HEK293T (cell line): ENCODE results near the gene EGLN2.

Experiments
- CTCF ChIA-PET: fragments of 350-600 bp; formaldehyde crosslinking; extraction: SDS; loops from one replicate; lab custom pipeline; 2021; ENCODE audit warnings: antibody characterized with exemption, inconsistent platforms; lab: Yijun Ruan, JAX
- POLR2A ChIA-PET: fragments of 350-600 bp; formaldehyde crosslinking; extraction: SDS; loops from one replicate; lab custom pipeline; 2020; ENCODE audit warnings: antibody characterized with exemption, inconsistent platforms; lab: Yijun Ruan, JAX
- DNase-seq: peaks from one replicate; pipeline ENCODE4 v3.0.0; 2012; ENCODE audit warnings: mixed read lengths; ENCODE audit errors: extremely low spot score
- ARNT ChIP-seq: fragments of 450-650 bp; IDR thresholded peaks from 2 replicates; pipeline ENCODE4 v1.6.1; 2017; ENCODE audit warnings: mild to moderate bottlenecking
- BHLHE40 ChIP-seq: fragments of 450-650 bp; IDR thresholded peaks from 2 replicates; pipeline ENCODE4 v1.6.1; 2016; ENCODE audit warnings: mild to moderate bottlenecking, moderate library complexity, borderline replicate concordance
- CTBP1 ChIP-seq: fragments of 450-650 bp; IDR thresholded peaks from 2 replicates; pipeline ENCODE4 v1.6.1; 2016; ENCODE audit warnings: borderline replicate concordance
- ELF4 ChIP-seq: fragments of 450-650 bp; IDR thresholded peaks from 2 replicates; pipeline ENCODE4 v1.6.1; 2017; ENCODE audit warnings: antibody characterized with exemption
- FOXA1 ChIP-seq: fragments of 450-650 bp; IDR thresholded peaks from 2 replicates; pipeline ENCODE4 v1.6.1; 2016; ENCODE audit warnings: mild to moderate bottlenecking
- FOXK2 ChIP-seq: fragments of 450-650 bp; IDR thresholded peaks from 2 replicates; pipeline ENCODE4 v1.6.1; 2016; ENCODE audit warnings: mild to moderate bottlenecking
- FOXM1 ChIP-seq: fragments of 450-650 bp; IDR thresholded peaks from 2 replicates; pipeline ENCODE4 v1.6.1; 2017; ENCODE audit warnings: mild to moderate bottlenecking, borderline replicate concordance
- HDGF ChIP-seq: fragments of 450-650 bp; IDR thresholded peaks from 2 replicates; pipeline ENCODE4 v1.6.1; 2017; ENCODE audit warnings: antibody characterized with exemption, borderline replicate concordance
- L3MBTL2 ChIP-seq: fragments of 450-650 bp; conservative IDR thresholded peaks from 2 replicates; pipeline ENCODE4 v1.6.1; 2016; ENCODE audit warnings: mild to moderate bottlenecking
- LEF1 ChIP-seq: fragments of 450-650 bp; IDR thresholded peaks from 2 replicates; pipeline ENCODE4 v1.6.1; 2017; ENCODE audit warnings: mild to moderate bottlenecking, borderline replicate concordance
- NFRKB ChIP-seq: fragments of 450-650 bp; IDR thresholded peaks from 2 replicates; pipeline ENCODE4 v1.6.1; 2016; ENCODE audit warnings: mild to moderate bottlenecking, moderate library complexity
- PKNOX1 ChIP-seq: fragments of 450-650 bp; IDR thresholded peaks from 2 replicates; pipeline ENCODE4 v1.6.1; 2016
- SP1 ChIP-seq: fragments of 450-650 bp; IDR thresholded peaks from 2 replicates; pipeline ENCODE4 v1.6.1; 2017
- SUZ12 ChIP-seq: fragments of 450-650 bp; IDR thresholded peaks from 2 replicates; pipeline ENCODE4 v1.6.1; 2016; ENCODE audit warnings: mild to moderate bottlenecking
- TARDBP ChIP-seq: fragments of 450-650 bp; IDR thresholded peaks from 2 replicates; pipeline ENCODE4 v1.6.1; 2016
- ZNF384 ChIP-seq: fragments of 450-650 bp; IDR thresholded peaks from 2 replicates; pipeline ENCODE4 v1.6.1; 2016

Gene EGLN2

GRCh38 chr19:40799558-40800338, 757 bp downstream of the EGLN2 start:
- DNase-seq = peak; percentile 33
- CTCF ChIA-PET = no interaction called here
- no peak for TF ChIP-seq HDGF
- no peak for TF ChIP-seq FOXA1
- TF ChIP-seq CTBP1 = no peak
- no peak for TF ChIP-seq ELF4
- no peak for TF ChIP-seq LEF1
- TF ChIP-seq BHLHE40 = no peak
- POLR2A ChIA-PET = interaction anchor here (4.1 to 5.2 kb wide), 2 partner anchors 22 to 50 kb away, joined by 25 to 32 read pairs; partner anchors contain the start of genes ACTMAP, RAB4B and SNRPA

GRCh38 chr19:40800339-40800996, 1.5 kb downstream of the EGLN2 start:
- ChIA-PET POLR2A (interaction anchor here (5.2 kb wide), 1 partner anchor 51 kb away, joined by 32 read pairs; the partner anchor contains the start of genes ACTMAP and SNRPA), CTCF (no interaction called here)
- DNase-seq = no peak
- TF ChIP-seq ZNF384 (no peak), TARDBP (no peak), LEF1 (no peak), FOXM1 (no peak), PKNOX1 (no peak), FOXK2 (no peak), SUZ12 (no peak), SP1 (no peak), ELF4 (no peak), FOXA1 (no peak), NFRKB (no peak), BHLHE40 (no peak), CTBP1 (no peak), HDGF (no peak), L3MBTL2 (no peak), ARNT (no peak)

GRCh38 chr19:40800997-40801377, 2.0 kb downstream of the EGLN2 start:
- CTCF ChIA-PET = interaction anchor here (0.6 kb wide), 1 partner anchor 325 kb away, joined by 5 read pairs; no protein-coding TSS in a partner anchor
- POLR2A ChIA-PET = interaction anchor here (5.2 kb wide), 1 partner anchor 51 kb away, joined by 32 read pairs; the partner anchor contains the start of genes ACTMAP and SNRPA

GRCh38 chr19:40801426-40802299, 2.7 kb downstream of the EGLN2 start:
- CTCF ChIA-PET = interaction anchor here (0.6 kb wide), 1 partner anchor 325 kb away, joined by 5 read pairs; no protein-coding TSS in a partner anchor
- POLR2A ChIA-PET = interaction anchor here (5.2 kb wide), 1 partner anchor 52 kb away, joined by 32 read pairs; the partner anchor contains the start of genes ACTMAP and SNRPA
- TF ChIP-seq ELF4 (no peak), SUZ12 (no peak), ZNF384 (no peak), ARNT (no peak), CTBP1 (no peak), FOXM1 (no peak), BHLHE40 (no peak), SP1 (no peak), LEF1 (no peak), FOXK2 (no peak), NFRKB (no peak), PKNOX1 (no peak), HDGF (no peak)
- DNase-seq = no peak

More at GRCh38 chr19:40800997-40801377, 2.0 kb downstream of the EGLN2 start:
- no peak for TF ChIP-seq HDGF
- no peak for TF ChIP-seq TARDBP
- no peak for TF ChIP-seq SUZ12
- TF ChIP-seq PKNOX1 = no peak
- no peak for TF ChIP-seq BHLHE40
- no peak for TF ChIP-seq ARNT
- no peak for TF ChIP-seq FOXM1
- no peak for TF ChIP-seq LEF1
- no peak for TF ChIP-seq NFRKB
- no peak for TF ChIP-seq SP1
- no peak for TF ChIP-seq FOXK2
- TF ChIP-seq ELF4 = no peak
- TF ChIP-seq CTBP1 = no peak
- TF ChIP-seq FOXA1 = no peak
- no peak for TF ChIP-seq ZNF384
- no peak for TF ChIP-seq L3MBTL2
- DNase-seq = no peak
